HG03439 (cell line): ENCODE measurements around the gene HAPLN3.
A peak's percentile ranks its signal among the peaks of the same experiment; 100 is the strongest.
"Not testable (repeated sequence)": the region's sequence is repeated elsewhere in the genome, so short reads cannot be mapped to it uniquely, and the experiment has no call there.

ENCODE experiments used
- ATAC-seq: cut with Tn5 transposase; IDR thresholded peaks from one replicate; pipeline ENCODE4 v1.9.1; 2021; ENCODE audit warnings: mild to moderate bottlenecking, moderate library complexity; ENCODE audit not compliant: unreplicated experiment

Gene HAPLN3, protein sequence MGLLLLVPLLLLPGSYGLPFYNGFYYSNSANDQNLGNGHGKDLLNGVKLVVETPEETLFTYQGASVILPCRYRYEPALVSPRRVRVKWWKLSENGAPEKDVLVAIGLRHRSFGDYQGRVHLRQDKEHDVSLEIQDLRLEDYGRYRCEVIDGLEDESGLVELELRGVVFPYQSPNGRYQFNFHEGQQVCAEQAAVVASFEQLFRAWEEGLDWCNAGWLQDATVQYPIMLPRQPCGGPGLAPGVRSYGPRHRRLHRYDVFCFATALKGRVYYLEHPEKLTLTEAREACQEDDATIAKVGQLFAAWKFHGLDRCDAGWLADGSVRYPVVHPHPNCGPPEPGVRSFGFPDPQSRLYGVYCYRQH

DNA sequence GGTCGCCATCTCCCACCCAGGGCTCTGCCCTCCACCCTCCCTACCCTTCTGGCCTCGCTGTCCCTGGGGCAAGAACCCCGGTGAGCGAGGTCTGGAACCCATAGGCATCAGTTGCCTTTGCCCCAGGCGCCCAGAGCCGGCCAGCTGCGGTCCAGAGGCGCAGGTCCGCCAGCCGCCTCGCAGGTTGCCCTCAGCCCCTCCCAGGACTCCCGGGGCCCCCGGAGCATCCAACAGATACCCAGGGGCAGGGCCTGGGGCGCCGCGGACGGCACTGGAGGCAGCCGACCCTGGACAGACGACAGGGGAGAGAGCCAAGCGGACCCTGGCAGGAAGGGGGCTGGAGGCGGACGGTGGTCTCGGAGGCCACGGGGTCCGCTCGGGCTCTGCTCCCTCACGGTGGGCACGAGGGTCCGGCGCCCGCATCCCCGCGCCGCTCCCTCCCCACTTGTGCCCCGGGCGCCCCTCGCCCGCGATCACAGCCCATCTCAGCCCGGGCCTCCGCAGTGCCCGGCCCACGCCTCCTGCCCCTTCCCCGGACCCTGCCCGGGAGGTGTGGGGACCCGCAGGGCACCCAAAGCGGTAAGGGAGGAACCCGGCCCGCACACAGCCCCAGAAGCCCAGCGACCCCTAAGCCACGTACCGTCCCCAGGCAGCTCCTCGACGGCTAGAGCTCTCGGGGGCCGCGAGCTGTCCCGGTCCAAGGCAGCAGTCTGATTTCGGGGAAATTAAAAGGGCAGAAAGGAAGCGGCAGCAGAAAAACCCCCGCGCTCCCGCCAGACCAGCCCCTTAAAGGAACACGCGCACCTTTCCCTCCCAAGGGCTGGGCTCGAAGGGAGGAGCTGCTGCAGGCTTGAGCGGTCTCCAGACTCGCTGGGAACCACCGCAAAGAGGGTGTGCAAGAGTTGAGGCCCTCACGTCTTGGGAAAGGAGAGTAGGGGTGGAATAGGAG, at the start of gene HAPLN3:
Gene HAPLN3, minus strand, starts transcription at position 726 of the 949 bp plus-strand sequence. CDS start 8,246 bp downstream, outside the sequence.
- no peak for ATAC-seq

GRCh38 chr15:88940110-88940675, 44.8 kb upstream of the HAPLN3 start:
- ATAC-seq, result no peak

DNA sequence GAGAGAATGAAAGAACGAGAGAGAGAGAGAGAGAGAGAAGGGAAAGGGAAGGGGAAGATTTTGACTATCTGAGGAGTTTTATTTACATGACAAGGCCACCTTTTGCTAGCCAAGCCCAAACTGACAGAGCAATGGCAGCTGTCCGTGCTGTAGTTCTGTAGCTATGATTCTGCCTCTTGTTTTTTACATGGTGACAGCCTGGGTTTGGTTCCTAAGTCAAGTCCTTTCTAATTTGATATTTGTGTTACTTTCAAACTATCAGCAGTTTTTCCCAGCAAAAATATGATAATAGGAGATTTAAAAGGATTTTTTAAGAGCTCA, 44.1 kb upstream of the HAPLN3 start:
- no peak for ATAC-seq

DNA sequence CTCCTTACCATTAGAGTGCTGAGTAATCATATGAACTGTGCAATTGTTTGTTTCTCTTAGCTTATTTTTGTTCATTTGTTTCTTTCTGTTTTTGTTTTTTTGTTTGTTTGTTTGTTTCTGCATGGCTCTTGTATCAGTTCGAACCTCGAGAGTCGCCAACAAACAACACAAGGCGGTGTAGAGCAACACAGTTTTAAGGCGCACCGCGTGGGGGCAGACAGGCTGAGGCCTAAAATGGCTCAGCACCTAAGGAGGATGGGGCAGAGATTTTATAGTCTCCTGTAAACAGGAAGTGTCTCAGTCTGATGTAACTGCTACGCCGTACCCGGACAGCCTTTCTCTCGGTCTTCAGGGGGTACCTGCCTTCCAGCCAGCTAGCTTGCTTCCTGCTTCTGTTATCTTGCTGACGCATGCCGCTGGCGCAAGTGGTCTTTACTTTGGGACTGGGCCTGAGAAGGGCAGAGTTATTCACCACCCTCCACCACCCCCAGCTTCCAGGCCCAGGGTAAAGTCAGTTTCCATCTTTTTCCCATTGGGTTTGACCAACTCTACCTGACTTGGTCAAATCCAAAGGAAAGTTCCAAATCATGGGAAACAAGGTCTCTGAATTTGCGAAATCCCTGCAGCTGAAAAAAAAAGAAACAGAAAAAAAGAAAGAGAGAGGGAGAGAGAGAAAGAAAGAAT, 43.6 kb upstream of the HAPLN3 start:
- ATAC-seq, result no peak

DNA sequence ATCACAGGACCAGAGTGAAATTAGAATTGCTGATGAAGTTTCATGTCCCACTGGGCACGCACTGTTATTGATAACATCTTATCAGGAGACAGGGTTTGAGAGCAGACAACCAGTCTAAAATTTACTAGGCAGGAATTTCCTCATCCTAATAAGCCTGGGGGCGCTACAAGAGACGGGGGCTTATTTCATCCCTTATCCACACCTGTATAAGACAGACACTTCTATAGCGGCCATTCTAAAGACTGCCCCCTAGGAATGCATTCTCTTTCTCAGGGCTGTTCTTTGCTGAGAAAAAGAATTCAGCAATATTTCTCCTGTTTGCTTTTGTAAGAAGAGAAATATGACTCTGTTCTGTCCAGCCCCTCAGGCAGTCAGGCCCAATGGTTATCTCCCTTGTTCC, 39.1 kb upstream of the HAPLN3 start:
- not testable (repeated sequence) for ATAC-seq

- no peak for ATAC-seq
Observed at GRCh38 chr15:88932875-88933330, 37.6 kb upstream of the HAPLN3 start.

GRCh38 chr15:88932271-88932874, 37.0 kb upstream of the HAPLN3 start:
- no peak for ATAC-seq

DNA sequence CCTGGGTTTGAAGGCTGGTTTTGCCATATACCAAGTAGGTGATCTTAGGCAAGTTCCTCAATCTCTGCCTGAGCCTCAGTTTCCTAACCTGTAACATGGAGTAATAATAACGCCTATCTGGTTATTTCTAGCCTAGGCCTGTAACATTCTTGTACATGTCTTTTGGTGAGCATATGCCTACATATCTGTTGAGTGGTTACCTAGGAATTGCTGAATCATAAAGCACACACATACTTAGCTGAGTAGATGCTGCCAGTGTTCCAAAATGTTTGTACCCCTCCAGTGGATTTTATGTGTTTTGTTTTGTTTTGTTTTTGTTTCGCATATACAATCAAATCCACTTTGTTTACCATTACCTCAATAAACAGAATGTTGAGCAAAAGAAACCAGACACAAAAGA, 35.2 kb upstream of the HAPLN3 start:
- no peak for ATAC-seq

DNA sequence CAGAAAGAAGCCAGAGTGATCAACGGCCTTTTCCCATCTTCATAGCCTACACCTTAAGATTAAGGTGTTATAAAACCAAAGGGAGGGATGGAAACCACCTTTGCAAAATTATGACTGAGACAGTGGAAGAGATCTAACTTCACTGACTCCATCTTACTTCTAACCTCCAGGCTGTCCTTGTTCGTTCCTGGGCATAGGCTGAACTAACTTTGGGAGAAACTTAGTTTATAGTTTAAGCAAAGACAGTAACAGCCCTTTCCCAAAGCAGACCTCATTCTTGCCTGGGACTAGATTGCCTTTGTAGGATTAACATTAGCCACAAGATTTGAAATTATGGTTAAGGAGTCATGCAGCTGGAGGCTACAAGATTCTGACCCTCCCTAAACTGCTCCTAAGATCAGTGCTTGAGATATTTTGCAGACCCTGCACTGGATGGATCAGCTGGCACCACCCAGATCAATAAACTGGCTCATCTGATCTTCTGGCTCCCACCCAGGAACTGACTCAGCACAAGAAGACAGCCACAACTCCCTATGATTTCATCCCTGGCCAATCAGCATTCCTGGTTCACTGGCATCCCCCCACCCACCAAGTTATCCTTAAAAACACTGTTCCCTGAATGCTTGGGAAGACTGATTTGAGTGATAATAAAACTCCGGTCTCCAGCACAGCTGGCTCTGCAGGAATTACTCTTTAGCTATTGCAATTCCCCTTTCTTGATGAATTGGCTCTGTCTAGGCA, 34.2 kb upstream of the HAPLN3 start:
- not testable (repeated sequence) for ATAC-seq

GRCh38 chr15:88928192-88928591, 32.8 kb upstream of the HAPLN3 start:
- not testable (repeated sequence) for ATAC-seq

GRCh38 chr15:88925648-88926047, 30.3 kb upstream of the HAPLN3 start:
- ATAC-seq, result not testable (repeated sequence)

GRCh38 chr15:88920892-88921435, 25.6 kb upstream of the HAPLN3 start:
- not testable (repeated sequence) for ATAC-seq

- no peak for ATAC-seq
Observed at GRCh38 chr15:88920186-88920891, 25.0 kb upstream of the HAPLN3 start.

- ATAC-seq, result no peak
Observed at GRCh38 chr15:88918738-88919137, 23.4 kb upstream of the HAPLN3 start.

DNA sequence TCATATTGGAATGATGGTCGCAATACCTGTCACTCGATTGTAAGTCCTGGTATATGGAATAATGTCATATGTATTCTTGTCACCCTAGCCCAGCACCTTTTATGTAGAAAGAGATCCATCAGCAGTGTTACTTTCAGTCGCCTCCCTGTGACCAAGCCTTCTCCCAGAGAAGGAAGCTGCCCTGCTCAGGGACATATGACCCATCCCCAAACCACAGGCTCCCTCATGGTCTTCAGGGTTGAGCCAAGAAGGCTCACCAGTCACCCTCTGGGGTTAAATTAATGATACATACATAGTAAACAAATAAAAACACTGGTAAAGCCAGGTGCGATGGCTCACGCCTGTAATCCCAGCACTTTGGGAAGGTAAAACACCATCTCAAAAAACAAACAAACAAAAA, 22.4 kb upstream of the HAPLN3 start:
- no peak for ATAC-seq

- no peak for ATAC-seq
Observed at GRCh38 chr15:88915354-88915753, 20.0 kb upstream of the HAPLN3 start.

GRCh38 chr15:88913850-88914169, 18.5 kb upstream of the HAPLN3 start:
- no peak for ATAC-seq

GRCh38 chr15:88913017-88913849, 17.9 kb upstream of the HAPLN3 start, which contains the start of gene MFGE8:
Gene MFGE8 (minus strand): TSS chr15:88913379. CDS start chr15:88913319, 60 bp downstream.
- ATAC-seq, result peak; percentile 82
